ENCODE data around the gene HTT-AS. TPM values are rescaled to one million over a fixed set of nuclear protein-coding genes. Genes with fewer than 3 reads are reported as not detected.

HTT-AS gene
- total RNA-seq, 2 donors from 2014 or later: not detected

DNA sequence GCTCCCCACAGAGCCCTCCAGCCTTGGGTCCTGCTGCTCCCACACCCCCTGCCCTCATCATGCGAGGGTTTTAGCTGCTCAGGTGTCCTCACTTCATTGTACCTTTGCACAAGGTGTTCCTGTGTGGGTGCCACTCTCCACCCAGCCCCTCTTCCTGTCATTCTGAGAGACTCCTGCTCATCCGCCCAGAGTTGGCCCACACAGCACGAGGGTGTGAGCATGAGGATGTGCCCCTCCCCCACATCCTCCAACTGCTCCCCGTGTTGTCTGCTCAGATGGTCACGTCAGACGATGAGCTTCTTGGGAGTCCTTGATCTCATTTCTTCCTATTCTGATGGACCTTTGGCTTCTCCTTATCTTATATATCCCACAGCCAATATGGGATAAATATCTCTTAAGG lies 53.2 kb downstream of the HTT-AS start:
- ATAC-seq: no peak
- DNase-seq: no peak
- intact Hi-C loops (cut with DNase I): no loop called here
- H3K27me3 ChIP-seq: no peaks in the 10 kb centered on the region
- no peak for TF ChIP-seq POLR2A (IDR thresholded peaks at IDR 0.05)
- TF ChIP-seq, protein P1, sequence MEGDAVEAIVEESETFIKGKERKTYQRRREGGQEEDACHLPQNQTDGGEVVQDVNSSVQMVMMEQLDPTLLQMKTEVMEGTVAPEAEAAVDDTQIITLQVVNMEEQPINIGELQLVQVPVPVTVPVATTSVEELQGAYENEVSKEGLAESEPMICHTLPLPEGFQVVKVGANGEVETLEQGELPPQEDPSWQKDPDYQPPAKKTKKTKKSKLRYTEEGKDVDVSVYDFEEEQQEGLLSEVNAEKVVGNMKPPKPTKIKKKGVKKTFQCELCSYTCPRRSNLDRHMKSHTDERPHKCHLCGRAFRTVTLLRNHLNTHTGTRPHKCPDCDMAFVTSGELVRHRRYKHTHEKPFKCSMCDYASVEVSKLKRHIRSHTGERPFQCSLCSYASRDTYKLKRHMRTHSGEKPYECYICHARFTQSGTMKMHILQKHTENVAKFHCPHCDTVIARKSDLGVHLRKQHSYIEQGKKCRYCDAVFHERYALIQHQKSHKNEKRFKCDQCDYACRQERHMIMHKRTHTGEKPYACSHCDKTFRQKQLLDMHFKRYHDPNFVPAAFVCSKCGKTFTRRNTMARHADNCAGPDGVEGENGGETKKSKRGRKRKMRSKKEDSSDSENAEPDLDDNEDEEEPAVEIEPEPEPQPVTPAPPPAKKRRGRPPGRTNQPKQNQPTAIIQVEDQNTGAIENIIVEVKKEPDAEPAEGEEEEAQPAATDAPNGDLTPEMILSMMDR (IDR thresholded peaks at IDR 0.05): no peak
- 86 to 88% methylated on average over 6 of the region's 6 CpGs for WGBS, 2 donors
- H3K9me3 ChIP-seq: no peaks in the 10 kb centered on the region
- no peaks in the 10 kb centered on the region for H3K4me1 ChIP-seq
- no peak overlapping the region for H3K27ac ChIP-seq
- H3K4me3 ChIP-seq: no peak overlapping the region
- no peaks in the 10 kb centered on the region for H3K36me3 ChIP-seq (replicated peaks in 1 of 2; ENCODE audit: insufficient read depth in 1 of 2, low read depth in 2 of 2)

DNA sequence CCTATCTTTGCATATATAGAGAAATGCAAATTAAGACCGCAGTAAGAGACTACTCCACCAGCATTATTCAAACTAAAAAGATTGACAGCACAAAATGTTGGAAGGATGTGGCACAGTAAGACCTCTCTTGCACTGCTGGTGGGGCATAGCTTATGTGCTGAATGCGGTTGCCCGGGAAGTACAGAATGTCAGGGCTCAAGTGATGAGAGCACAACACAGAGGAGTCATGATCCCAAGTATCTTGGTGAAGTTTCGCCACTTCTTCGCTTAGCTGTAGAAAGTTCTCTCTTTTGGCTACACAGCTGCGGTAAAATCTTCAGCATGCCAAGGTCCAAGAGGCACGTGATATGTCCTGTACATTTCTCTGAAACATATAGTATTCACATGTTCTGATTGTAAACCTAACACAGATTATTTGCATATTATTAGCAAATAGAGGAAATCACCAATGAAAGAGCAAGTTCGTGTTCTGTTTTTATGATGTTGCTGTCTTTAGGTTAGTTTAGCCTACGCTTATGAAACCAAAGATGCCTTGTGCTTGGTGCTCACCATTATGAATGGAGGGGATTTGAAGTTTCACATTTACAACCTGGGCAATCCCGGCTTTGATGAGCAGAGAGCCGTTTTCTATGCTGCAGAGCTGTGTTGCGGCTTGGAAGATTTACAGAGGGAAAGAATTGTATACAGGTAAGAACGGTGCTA lies 55.0 kb downstream of the HTT-AS start:
- no peaks in the 10 kb centered on the region for H3K27me3 ChIP-seq
- no peaks in the 10 kb centered on the region for H3K9me3 ChIP-seq
- intact Hi-C loops (cut with DNase I): no loop called here
- 92 to 93% methylated on average over 13 of the region's 13 CpGs for WGBS, 2 donors
- no peak overlapping the region for H3K27ac ChIP-seq
- no peak for ATAC-seq
- TF ChIP-seq, protein P1 (IDR thresholded peaks at IDR 0.05): no peak
- TF ChIP-seq POLR2A (IDR thresholded peaks at IDR 0.05): no peak
- no peak overlapping the region for H3K4me3 ChIP-seq
- H3K36me3 ChIP-seq (replicated peaks in 1 of 2; ENCODE audit: insufficient read depth in 1 of 2, low read depth in 2 of 2): no peaks in the 10 kb centered on the region
- no peak for DNase-seq
- peaks cover 3% of the 10 kb centered on the region for H3K4me1 ChIP-seq

DNA sequence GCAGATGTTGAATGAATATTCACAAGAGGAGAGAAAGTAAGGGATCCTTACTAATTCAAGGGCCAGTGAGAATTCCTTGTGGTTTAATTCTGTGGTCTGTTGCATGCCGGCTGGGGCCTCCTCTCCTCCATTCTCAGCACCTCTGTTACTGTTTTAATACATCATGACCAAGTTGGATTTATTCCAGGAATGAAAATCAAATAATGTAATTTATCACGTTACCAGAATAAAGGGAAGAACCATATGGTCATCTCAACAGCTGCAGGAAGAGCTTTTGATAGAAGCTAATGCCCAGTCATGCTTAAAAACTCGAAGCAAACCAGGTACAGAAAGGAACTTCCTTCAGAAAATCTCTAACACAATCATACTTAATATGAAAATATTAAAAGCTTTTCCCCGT lies 56.8 kb downstream of the HTT-AS start:
- intact Hi-C loops (cut with DNase I): no loop called here
- no peak overlapping the region for H3K27ac ChIP-seq
- H3K9me3 ChIP-seq: no peaks in the 10 kb centered on the region
- no peaks in the 10 kb centered on the region for H3K36me3 ChIP-seq (replicated peaks in 1 of 2; ENCODE audit: insufficient read depth in 1 of 2, low read depth in 2 of 2)
- DNase-seq (no peak), ATAC-seq (no peak)
- WGBS, 2 donors: 80 to 88% methylated on average over 4 of the region's 4 CpGs
- H3K4me1 ChIP-seq: peaks cover 18% of the 10 kb centered on the region
- no peak for TF ChIP-seq POLR2A (IDR thresholded peaks at IDR 0.05)
- TF ChIP-seq, protein P1 (IDR thresholded peaks at IDR 0.05): no peak
- H3K4me3 ChIP-seq: no peak overlapping the region
- no peaks in the 10 kb centered on the region for H3K27me3 ChIP-seq

DNA sequence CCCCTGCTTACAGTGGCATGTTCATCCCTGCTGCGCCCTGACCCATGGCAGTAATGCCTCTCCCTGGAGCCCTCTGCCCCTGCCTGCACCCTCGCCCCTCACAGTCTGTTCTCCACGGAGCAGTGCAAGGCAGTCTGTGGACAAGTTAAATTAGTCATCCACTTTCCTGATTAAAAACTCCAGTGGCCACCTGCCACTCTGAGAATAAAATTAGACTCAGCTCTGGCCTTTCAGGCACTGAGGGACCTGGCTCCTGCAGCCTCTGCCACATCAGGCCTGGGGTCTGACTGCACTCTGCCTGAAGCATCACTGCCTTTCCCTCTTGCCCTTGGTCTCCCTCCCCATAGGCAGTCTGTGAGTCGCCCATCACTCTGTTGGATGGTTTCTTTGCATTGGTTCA lies 57.4 kb downstream of the HTT-AS start:
- no peak for ATAC-seq
- no peaks in the 10 kb centered on the region for H3K36me3 ChIP-seq (replicated peaks in 1 of 2; ENCODE audit: insufficient read depth in 1 of 2, low read depth in 2 of 2)
- 83 to 92% methylated on average over 4 of the region's 4 CpGs for whole genome bisulfite sequencing, 2 donors

More for the DNA sequence above, 57.4 kb downstream of the HTT-AS start:
- Histone ChIP-seq H3K4me1 (peaks cover 18% of the 10 kb centered on the region), H3K4me3 (no peak overlapping the region), H3K27ac (no peak overlapping the region), H3K9me3 (no peaks in the 10 kb centered on the region), H3K27me3 (no peaks in the 10 kb centered on the region)
- TF ChIP-seq, protein P1 (IDR thresholded peaks at IDR 0.05): no peak
- no peak for TF ChIP-seq POLR2A (IDR thresholded peaks at IDR 0.05)
- DNase-seq: no peak
- intact Hi-C loops (cut with DNase I): no loop called here

Measured in body of pancreas (tissue), 4 donors.